Measurements from ENCODE around the gene F2. TPM values are rescaled to one million over a fixed set of nuclear protein-coding genes. Genes with fewer than 3 reads are reported as not detected.

F2 gene
- total RNA-seq, 6 experiments from 2014 or later = 825 to 1,339 (median 1,089) TPM

- H3K27me3 ChIP-seq = no peaks in the 10 kb centered on the region
- intact Hi-C loops (cut with DNase I) = no loop called here
- no CpG with 5 or more reads among the region's 12 CpGs for WGBS (ENCODE audit: insufficient coverage, low coverage, low lambda C conversion rate, missing lambda C conversion rate)
- TF ChIP-seq, protein P1, sequence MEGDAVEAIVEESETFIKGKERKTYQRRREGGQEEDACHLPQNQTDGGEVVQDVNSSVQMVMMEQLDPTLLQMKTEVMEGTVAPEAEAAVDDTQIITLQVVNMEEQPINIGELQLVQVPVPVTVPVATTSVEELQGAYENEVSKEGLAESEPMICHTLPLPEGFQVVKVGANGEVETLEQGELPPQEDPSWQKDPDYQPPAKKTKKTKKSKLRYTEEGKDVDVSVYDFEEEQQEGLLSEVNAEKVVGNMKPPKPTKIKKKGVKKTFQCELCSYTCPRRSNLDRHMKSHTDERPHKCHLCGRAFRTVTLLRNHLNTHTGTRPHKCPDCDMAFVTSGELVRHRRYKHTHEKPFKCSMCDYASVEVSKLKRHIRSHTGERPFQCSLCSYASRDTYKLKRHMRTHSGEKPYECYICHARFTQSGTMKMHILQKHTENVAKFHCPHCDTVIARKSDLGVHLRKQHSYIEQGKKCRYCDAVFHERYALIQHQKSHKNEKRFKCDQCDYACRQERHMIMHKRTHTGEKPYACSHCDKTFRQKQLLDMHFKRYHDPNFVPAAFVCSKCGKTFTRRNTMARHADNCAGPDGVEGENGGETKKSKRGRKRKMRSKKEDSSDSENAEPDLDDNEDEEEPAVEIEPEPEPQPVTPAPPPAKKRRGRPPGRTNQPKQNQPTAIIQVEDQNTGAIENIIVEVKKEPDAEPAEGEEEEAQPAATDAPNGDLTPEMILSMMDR (IDR thresholded peaks at IDR 0.05) = no peak
- no peak for TF ChIP-seq POLR2A (IDR thresholded peaks at IDR 0.05)
- H3K4me3 ChIP-seq = no peak overlapping the region
- H3K4me1 ChIP-seq = peaks cover 0 to 44% (median 19%) of the 10 kb centered on the region in 4 donors
- DNase-seq (no peak), ATAC-seq (no peak)
- peak overlapping the region in 1 of 3 donors; percentile 37 for H3K27ac ChIP-seq
- no peaks in the 10 kb centered on the region for H3K9me3 ChIP-seq
- H3K36me3 ChIP-seq = peaks cover 0 to 32% (median 17%) of the 10 kb centered on the region in 4 donors
Observed at GRCh38 chr11:46695345-46696211, 23.4 kb upstream of the F2 start.

GRCh38 chr11:46696212-46696558 lies 22.8 kb upstream of the F2 start:
- H3K27me3 ChIP-seq = no peaks in the 10 kb centered on the region
- peak; percentile 11 to 67 (median 64) for ATAC-seq
- intact Hi-C loops (cut with DNase I) = no loop called here
- no peaks in the 10 kb centered on the region for H3K9me3 ChIP-seq
- 28% methylated on average over 4 of the region's 11 CpGs for WGBS (ENCODE audit: insufficient coverage, low coverage, low lambda C conversion rate, missing lambda C conversion rate)
- DNase-seq = peak; percentile 68 to 94 (median 93)
- peaks cover 0 to 32% (median 17%) of the 10 kb centered on the region in 4 donors for H3K36me3 ChIP-seq
- TF ChIP-seq, protein P1 (IDR thresholded peaks at IDR 0.05) = no peak
- no peak for TF ChIP-seq POLR2A (IDR thresholded peaks at IDR 0.05)
- H3K27ac ChIP-seq = peak overlapping the region in 1 of 3 donors; percentile 38
- peaks cover 0 to 44% (median 19%) of the 10 kb centered on the region in 4 donors for H3K4me1 ChIP-seq
- H3K4me3 ChIP-seq = no peak overlapping the region

DNA sequence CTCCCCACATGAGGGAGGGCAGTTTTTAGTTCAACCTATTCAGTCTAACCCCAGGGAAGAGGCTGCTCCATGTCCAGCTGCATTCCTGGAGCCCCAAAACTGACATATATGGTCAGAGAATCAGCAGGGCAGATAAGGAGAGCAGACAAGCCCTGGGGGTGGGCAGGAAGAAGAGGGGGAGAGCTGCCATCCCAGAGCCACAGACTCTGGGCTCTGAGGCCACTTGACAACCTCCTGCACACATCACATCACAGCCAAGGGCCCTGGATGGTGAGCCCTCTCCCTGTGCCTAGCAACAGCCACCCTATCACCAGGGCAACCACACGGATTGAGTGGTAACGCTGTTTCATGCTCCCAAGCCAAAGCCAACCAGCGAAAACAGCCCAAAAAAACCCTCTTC lies 21.7 kb upstream of the F2 start:
- no CpG with 5 or more reads among the region's 3 CpGs for WGBS (ENCODE audit: insufficient coverage, low coverage, low lambda C conversion rate, missing lambda C conversion rate)
- ATAC-seq (no peak), DNase-seq (no peak)
- intact Hi-C loops (cut with DNase I) = no loop called here
- Histone ChIP-seq H3K9me3 (no peaks in the 10 kb centered on the region), H3K27ac (no peak overlapping the region), H3K4me3 (no peak overlapping the region), H3K4me1 (peaks cover 0 to 51% (median 23%) of the 10 kb centered on the region in 4 donors), H3K36me3 (peaks cover 0 to 32% (median 16%) of the 10 kb centered on the region in 4 donors), H3K27me3 (no peaks in the 10 kb centered on the region)
- TF ChIP-seq POLR2A (IDR thresholded peaks at IDR 0.05) = no peak
- TF ChIP-seq, protein P1 (IDR thresholded peaks at IDR 0.05) = no peak

- H3K36me3 ChIP-seq = peaks cover 0 to 33% (median 17%) of the 10 kb centered on the region in 4 donors
- ATAC-seq (no peak), DNase-seq (no peak)
- intact Hi-C loops (cut with DNase I) = no loop called here
- peaks cover 0 to 56% (median 25%) of the 10 kb centered on the region in 4 donors for H3K4me1 ChIP-seq
- no peak overlapping the region for H3K4me3 ChIP-seq
- H3K9me3 ChIP-seq = no peaks in the 10 kb centered on the region
- TF ChIP-seq, protein P1 (IDR thresholded peaks at IDR 0.05) = no peak
- no peak for TF ChIP-seq POLR2A (IDR thresholded peaks at IDR 0.05)
- H3K27ac ChIP-seq = no peak overlapping the region
- no peaks in the 10 kb centered on the region for H3K27me3 ChIP-seq
- WGBS (ENCODE audit: insufficient coverage, low coverage, low lambda C conversion rate, missing lambda C conversion rate) = 50% methylated on average over 2 of the region's 2 CpGs
Observed at GRCh38 chr11:46697723-46698122, 21.3 kb upstream of the F2 start.
